NCI-H1417 (cell line): Measurements from ENCODE around the gene PATJ.
A peak's percentile ranks its signal among the peaks of the same experiment; 100 is the strongest.
"Not testable (repeated sequence)": the region's sequence is repeated elsewhere in the genome, so short reads cannot be mapped to it uniquely, and the experiment has no call there.

Experiments used
- DNase-seq, 3 experiments: peaks; one replicate each; lab custom pipeline; 2025; lab: John Stamatoyannopoulos, UW

PATJ gene

DNA sequence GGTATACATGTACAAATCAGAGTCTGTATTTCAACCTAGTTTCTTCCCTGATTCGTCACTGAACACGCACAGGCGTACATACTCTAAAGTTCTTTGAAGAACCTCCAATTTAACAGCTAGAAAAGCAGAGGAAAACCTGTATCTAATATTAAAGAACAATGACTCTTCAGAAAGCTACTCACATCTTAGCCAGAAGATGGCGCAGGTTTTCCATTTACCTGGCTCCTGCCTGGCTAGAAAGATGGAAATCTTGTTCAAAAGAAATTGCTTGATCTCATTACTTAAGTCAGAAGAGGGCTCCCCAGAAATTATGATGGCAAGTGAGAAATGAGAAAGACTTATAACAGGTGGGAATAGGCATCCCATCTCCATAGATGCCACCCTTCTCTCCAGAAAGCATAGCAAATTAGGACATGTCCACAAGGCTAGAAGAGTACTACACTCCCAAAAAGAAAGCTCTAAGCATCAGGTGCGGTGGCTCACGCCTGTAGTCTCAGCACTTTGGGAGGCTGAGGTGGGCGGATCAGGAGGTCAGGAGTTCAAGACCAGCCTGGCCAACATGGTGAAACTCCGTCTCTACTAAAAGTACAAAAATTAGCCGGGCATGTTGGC is 433.4 kb downstream of the PATJ start:
- DNase-seq = peak; percentile 55 to 80 (median 62)

- no peak for DNase-seq
These were observed 434.5 kb downstream of the PATJ start for GRCh38 chr1:62176597-62177312.

DNA sequence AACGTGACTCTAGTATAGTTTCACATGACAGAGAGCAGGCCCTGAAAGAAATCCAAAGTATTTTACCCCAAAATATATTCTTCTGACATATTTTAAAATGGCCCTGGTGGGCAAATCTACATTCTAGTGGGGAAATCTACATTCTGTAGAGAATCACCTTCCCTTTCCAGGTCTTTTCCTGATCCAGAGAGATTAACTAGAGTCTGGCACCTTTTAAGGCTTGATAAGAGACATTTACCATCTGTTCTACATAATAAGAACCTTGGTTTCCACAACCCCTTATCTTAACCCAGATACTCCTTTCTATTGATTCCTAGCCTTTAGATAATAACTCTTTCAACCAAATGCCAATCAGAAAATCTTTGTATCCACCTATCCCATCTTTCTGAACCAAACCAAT is 435.3 kb downstream of the PATJ start:
- no peak for DNase-seq

DNA sequence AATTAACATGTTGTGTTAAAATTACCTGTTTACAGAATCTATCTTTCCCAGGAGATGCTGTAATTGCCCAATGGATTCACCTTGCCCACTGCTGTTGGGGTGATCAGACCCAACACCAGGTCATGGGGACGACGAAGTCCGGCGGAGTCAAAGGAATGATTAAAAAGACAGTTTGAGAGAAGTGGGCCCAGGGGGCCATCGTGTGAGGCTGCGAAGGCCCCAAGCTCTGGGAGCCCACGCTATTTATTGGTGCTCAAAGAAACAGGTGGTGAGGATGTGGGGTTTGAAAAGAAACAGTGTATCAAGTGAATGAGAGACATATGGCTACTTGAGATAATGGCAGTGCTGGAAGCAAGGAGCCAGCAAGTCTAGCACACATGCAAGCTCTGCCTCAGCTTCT is 436.1 kb downstream of the PATJ start:
- DNase-seq = peak in 1 of 3 experiments; percentile 21

GRCh38 chr1:62180054-62180453 is 437.8 kb downstream of the PATJ start:
- DNase-seq = not testable (repeated sequence)

DNA sequence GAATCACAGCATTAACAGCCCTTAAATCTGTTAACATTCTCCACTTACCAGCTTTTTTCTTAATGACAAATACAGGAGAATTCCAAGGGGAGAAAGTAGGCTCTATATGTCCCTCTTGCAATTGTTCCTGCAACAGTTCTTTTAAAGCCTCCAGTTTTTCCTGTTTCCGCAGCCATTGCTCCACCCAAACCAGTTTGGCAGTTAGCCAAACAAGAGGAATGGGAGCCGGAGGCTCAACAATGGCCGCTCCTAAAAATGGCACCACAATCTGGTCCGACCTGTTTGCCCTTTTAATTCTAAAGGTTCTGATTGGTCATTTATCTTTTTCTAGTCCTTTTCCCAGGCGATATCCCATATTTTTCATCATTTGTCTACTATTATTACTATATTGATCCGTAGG is 438.4 kb downstream of the PATJ start:
- DNase-seq = peak in 2 of 3 experiments; percentile 6 to 57

DNA sequence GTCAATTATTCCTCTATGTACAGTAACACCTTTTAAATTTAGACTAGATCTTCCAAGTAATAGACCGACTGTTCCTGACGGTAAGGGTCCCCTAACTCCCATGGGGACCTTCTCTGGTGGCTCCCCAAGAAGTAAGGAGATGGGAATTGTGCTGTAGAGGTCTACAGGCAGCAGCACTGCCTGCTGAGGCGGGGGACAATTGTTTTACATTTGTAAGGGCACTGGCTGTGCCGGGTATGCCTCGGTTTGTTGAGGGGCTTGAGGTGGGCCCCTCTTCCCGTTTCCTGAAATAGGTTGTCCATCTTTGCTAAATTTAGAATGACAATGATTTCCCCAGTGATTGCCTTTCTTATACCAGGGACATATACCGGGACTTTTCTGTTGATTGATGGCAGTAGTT is 439.3 kb downstream of the PATJ start:
- no peak for DNase-seq

- peak in 1 of 3 experiments; percentile 20 for DNase-seq
These were observed 439.9 kb downstream of the PATJ start for GRCh38 chr1:62182157-62182556.

DNA sequence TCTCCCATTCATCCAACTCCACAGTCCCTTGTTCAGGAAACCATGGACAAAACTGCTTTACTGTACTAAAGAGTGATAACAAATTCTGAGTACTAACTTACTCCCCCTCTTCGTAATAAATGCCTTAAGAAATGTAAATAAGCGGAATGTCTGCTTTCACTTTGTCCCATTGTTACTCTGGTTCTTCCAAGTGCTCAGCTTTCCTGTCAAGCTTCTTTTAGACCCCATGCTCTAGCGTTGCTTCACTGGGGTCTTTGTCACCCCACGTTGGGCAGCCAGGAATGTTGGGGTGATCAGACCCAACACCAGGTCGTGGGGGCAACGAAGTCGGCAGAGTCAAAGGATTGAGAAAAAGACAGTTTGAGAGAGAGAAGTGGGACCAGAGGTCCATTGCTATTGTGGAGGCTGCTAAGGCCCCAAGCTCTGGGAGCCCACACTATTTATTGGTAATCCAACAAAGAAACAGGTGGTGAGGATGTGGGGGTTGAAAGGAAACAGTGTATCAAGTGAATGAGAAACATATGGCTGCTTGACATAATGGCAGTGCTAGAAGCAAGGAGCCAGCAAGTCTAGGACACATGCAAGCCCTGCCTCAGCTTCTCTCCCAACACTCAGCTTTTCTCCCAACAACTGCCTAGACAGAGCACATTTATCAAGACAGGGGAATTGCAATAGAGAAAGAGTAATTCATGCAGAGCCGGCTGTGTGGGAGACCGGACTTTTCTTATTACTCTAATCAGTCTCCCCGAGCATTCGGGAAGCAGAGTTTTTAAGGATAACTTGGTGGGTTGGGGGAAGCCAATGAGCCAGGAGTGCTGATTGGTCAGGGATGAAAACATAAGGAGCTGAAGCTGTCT is 441.1 kb downstream of the PATJ start:
- not testable (repeated sequence) for DNase-seq

DNA sequence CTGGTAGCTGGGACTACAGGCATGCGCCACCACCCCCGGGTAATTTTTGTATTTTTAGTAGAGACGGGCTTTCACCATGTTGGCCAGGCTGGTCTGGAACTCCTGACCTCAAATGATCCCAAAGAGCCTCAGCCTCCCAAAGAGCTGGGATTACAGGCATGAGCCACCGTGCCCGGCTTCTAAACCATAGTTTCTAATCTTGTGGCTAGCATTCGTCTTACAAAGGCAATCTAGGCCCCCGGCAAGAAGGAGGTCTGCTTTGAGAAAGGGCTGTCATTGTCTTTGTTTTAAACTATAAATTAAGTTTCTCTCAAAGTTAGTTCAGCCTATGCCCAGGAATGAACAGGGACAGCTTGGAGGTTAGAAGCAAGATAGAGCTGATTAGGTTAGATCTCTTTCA is 442.1 kb downstream of the PATJ start:
- DNase-seq = no peak

DNA sequence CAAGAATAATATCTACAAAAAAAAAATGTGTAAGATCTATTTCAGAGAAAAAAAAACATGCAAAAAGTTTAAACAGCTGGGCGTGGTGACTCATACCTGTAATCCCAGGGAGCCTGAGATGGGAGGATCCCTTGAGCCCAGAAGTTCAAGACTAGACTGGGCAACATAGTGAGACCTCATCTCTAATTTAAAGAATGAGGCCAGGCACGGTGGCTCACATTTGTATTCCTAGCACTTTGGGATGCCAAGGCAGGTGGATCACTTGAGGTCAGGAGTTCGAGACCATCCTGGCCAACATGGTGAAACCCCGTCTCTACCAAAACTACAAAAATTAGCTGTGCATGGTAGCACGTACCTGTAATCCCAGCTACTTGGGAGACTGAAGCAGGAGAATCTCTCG is 443.0 kb downstream of the PATJ start:
- DNase-seq = not testable (repeated sequence)

- no peak for DNase-seq
These were observed 443.4 kb downstream of the PATJ start for GRCh38 chr1:62185677-62186076.

- no peak for DNase-seq
These were observed 445.3 kb downstream of the PATJ start for GRCh38 chr1:62187548-62187947.

DNA sequence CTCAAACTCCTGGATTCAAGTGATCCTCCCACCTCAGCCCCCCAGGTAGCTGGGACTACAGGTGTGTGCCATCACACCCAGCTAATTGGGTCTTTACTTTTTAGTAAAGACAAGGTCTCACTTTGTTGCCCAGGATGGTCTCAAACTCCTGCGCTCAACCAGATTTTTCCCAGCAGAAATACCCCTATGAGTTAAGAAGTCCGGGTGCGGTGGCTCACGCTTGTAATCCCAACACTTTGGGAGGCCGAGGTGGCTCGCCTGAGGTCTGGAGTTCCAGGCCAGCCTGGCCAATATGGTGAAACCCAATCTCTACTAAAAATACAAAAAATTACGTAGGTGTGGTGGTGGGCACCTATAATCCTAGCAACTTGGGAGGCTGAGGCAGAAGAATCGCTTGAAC is 445.8 kb downstream of the PATJ start:
- no peak for DNase-seq

GRCh38 chr1:62194651-62195544 is 452.6 kb downstream of the PATJ start, which contains the start of gene L1TD1:
Gene L1TD1 (plus strand): TSS chr1:62194849. CDS start chr1:62206629, 11,780 bp downstream.
- no peak for DNase-seq

DNA sequence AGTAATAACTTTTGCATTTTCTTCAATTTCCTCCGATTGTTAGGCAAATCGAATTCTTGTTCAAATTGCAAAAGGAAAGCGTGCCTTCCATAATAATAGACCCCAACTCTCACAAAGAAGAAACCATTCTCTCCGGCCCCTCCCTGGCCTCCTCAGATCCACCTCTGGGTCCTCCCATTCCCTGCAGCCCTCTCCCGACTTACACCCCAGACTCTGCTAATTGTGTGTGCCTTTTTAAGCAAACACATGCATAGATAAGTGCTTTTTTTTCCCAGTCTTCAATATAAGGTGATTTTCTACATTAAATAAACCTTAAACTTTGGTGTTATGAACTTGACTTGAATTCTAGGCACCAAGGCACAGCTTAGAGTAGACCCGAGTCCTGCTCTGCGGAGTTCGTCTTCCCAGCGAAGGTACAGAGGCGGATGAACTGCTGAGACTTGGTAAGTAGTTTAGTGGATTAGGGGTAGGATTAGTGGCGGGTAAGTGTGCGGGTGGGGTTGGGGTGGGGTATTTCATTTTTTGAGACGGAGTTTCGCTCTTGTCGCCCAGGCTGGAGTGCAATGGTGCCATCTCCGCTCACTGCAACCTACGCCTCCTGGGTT is 453.9 kb downstream of the PATJ start:
- DNase-seq = no peak

GRCh38 chr1:62198069-62198780 is 455.9 kb downstream of the PATJ start:
- no peak for DNase-seq

GRCh38 chr1:62198781-62199125 is 456.5 kb downstream of the PATJ start:
- no peak for DNase-seq

DNA sequence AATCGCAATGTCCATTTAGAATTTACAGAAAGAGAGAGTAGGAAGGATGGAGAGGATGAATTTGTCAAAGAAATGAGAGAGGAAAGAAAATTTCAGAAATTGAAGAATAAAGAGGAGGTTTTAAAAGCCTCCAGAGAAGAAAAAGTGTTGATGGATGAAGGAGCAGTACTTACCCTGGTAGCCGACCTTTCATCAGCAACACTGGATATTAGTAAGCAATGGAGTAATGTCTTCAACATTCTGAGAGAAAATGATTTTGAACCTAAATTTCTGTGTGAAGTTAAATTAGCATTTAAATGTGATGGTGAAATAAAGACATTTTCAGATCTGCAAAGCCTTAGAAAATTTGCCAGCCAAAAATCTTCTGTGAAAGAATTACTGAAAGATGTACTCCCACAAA is 464.9 kb downstream of the PATJ start:
- DNase-seq = no peak

GRCh38 chr1:62208087-62208486 is 465.8 kb downstream of the PATJ start:
- DNase-seq = no peak

DNA sequence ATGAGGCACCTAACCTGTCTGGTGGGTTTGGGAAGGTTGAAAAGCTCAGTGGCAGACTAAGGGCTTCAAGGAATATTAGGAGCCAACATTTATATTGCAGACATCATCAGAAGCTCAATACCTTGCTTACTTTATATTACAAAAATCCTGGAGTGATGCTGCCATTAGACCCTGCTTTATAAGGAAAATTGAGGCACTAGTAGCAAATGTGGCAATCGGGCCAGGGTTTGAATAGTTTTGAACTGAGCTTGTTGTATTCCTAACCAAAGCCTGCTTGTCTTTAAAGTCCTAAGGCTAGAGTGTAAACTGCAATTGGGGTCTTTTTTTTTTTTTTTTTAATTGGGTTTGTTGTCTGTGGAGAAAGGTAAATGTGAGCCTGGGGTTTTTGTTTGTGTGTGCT is 466.7 kb downstream of the PATJ start:
- DNase-seq = no peak
